HL-60/S4 treated with retinoic acid at 250 ng/mL for 4 days and 3 days (cell line): ENCODE measurements around the gene MSMO1.

Experiments
- in situ Hi-C: fragments of 300-500 bp; cut with MboI; formaldehyde crosslinking; loops from 2 replicates; pipeline ENCODE4 v1.7.0; 2022; ENCODE audit warnings: low sequenced_read_pairs

Gene MSMO1

GRCh38 chr4:165355900-165356300 is 28.4 kb downstream of the MSMO1 start:
- in situ Hi-C loops: no loop called here

- in situ Hi-C loops: no loop called here
These were observed 32.0 kb downstream of the MSMO1 start for GRCh38 chr4:165359506-165359905.

DNA sequence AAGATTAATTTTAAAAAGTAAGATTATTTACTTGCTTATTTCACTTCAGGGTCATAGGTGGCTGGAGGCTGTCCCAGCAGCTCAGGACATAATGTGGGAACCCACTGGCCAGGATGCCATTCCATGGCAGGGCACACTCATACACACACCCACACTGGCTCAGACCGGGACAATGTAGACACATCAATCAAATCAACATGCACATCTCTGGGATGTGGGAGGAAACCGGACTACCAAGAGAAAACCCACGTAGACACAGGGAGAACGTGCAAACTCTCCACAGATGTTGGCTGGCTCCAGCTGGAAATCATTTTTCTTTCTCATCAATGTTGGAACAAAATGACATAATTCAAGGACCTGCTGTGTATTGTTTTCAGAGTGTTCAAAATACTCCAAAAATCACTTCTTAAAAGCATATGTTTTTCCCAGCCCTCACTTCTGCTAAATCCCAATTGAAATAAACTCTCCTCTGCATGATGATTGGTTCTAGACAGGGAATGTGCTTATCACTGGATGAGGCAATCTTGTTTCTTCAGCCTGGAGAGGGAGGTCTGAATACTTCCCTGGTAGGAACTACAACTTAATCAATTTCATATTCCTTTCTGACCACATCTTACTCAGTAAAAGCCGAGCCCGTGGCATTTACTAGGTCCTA is 32.7 kb downstream of the MSMO1 start:
- in situ Hi-C loops: no loop called here

GRCh38 chr4:165360985-165361670 is 33.7 kb downstream of the MSMO1 start:
- in situ Hi-C loops: no loop called here

- in situ Hi-C loops: no loop called here
These were observed 34.3 kb downstream of the MSMO1 start for GRCh38 chr4:165361810-165362209.

- in situ Hi-C loops: no loop called here
These were observed 37.1 kb downstream of the MSMO1 start for GRCh38 chr4:165364452-165365080.

- in situ Hi-C loops: no loop called here
These were observed 39.6 kb downstream of the MSMO1 start for GRCh38 chr4:165367040-165367439.

DNA sequence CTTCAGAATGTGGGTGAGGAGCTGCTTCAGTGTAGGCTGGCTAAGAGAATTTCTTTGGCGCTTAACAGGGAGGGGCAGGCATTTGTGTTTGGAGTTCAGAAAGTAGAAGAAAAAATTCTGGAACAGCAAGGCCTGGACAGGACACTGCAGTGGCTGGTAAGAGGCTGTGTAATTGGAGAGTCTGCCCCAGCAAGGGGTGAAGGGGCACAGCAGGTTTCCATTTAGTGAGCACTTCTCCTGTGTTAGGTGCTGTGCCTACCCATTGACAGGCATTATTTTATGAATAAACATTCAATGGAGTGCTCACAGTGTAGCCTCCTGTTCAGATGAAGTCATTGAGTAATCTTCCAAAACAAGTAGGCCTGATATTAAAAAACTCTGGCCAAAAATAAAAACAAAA is 40.6 kb downstream of the MSMO1 start:
- in situ Hi-C loops: no loop called here

- in situ Hi-C loops: no loop called here
These were observed 41.1 kb downstream of the MSMO1 start for GRCh38 chr4:165368567-165368966.

- in situ Hi-C loops: no loop called here
These were observed 42.1 kb downstream of the MSMO1 start for GRCh38 chr4:165369522-165369921.

DNA sequence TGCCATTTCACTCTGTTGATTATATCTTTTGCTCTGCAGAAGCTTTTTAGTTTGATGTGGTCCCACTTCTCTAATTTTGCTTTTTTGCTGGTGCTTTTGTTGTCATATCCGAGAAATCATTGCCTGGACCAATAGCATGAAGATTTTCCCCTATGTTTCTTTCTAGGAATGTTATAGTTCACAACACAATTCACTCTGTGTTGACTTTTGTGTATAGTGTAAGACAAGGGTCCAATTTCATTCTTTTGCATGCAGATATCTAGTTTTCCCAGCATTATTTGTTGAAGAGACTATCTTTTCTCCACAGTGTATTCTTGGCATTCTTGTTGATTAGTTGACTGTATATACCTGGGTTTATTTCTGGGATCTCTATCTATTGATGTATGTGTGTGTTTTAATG is 43.1 kb downstream of the MSMO1 start:
- in situ Hi-C loops: no loop called here

DNA sequence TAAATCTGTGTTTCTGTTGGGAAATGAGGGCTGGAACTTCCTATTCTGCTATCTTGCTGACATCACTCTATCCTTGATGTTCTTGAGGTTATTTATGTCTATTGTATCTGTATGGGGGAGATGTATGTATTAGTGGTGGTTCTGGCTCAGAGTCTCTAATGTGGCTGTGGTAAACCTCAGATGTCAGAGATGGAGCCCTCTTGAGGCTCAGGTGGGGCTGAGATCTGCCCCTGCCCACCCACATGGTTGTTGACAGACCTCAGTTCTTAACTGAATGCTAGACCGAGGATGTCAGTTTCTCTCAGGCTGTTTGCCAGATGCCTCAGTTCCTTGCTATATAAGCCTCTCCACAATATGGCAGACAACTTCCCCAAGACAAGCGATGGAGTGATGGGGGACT is 48.0 kb downstream of the MSMO1 start:
- in situ Hi-C loops: no loop called here

DNA sequence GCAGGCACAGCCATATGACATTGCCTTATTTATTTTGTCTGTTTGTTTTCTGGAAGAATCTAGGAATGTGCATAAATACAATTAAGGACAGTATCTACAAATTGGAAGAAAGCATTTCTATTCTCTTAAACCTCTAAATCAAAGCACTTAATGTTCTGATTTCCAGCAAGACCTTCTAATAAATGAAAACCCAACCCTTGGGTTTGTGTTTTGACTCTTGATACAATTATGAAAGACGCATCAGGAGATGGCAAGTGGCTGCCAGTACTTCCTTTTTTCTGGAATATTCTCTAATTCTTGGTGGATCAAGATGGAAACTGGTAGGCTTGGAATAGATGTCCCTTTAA is 50.9 kb downstream of the MSMO1 start:
- in situ Hi-C loops: no loop called here

DNA sequence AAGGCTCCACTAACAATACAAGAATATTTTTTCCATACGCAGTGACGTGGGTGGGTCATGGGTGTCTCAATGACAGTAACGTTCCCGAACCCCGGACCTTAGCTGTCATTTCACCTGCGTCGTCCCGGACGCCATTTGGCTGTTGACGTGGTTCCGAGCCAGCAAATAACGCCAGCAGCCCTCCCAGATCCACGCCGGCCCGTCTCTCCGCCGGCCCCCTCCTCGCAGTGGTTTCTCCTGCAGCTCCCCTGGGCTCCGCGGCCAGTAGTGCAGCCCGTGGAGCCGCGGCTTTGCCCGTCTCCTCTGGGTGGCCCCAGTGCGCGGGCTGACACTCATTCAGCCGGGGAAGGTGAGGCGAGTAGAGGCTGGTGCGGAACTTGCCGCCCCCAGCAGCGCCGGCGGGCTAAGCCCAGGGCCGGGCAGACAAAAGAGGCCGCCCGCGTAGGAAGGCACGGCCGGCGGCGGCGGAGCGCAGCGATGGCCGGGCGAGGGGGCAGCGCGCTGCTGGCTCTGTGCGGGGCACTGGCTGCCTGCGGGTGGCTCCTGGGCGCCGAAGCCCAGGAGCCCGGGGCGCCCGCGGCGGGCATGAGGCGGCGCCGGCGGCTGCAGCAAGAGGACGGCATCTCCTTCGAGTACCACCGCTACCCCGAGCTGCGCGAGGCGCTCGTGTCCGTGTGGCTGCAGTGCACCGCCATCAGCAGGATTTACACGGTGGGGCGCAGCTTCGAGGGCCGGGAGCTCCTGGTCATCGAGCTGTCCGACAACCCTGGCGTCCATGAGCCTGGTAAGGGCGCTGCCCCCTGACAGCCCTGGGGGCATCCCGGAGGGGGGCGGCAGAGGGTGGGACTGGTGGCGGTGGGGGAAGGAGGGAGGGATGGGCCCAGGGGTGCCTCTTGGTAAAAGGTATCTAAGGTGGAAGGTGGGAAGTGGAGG is 51.5 kb downstream of the MSMO1 start, which contains the start of gene CPE:
CPE (plus strand) TSS at position 264 of the 933 bp plus-strand sequence; CDS start at position 478, 214 bp downstream.
- in situ Hi-C loops: no loop called here

GRCh38 chr4:165379678-165380064 is 52.2 kb downstream of the MSMO1 start:
- in situ Hi-C loops: no loop called here

GRCh38 chr4:165380805-165381204 is 53.3 kb downstream of the MSMO1 start:
- in situ Hi-C loops: no loop called here

- in situ Hi-C loops: no loop called here
These were observed 54.4 kb downstream of the MSMO1 start for GRCh38 chr4:165381821-165382373.

DNA sequence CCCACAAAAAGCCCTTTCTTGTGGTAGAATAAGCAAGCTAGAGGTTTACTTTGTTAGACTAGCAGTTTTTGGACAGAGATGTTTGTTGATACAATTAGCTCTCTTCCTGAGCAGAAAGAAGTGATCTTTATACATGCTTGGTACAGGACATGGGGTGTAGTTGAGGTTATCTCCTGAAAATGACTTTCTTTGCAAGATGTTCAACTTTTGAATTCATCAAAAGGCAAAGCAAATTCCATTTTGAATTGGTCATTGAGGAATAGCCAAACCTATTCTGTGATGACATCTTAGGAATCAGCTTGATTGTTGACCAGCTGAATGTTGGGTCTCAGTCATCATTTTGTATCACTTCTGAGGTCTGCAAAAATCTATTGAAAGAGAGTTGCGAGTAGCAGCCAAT is 55.2 kb downstream of the MSMO1 start:
- in situ Hi-C loops: no loop called here

DNA sequence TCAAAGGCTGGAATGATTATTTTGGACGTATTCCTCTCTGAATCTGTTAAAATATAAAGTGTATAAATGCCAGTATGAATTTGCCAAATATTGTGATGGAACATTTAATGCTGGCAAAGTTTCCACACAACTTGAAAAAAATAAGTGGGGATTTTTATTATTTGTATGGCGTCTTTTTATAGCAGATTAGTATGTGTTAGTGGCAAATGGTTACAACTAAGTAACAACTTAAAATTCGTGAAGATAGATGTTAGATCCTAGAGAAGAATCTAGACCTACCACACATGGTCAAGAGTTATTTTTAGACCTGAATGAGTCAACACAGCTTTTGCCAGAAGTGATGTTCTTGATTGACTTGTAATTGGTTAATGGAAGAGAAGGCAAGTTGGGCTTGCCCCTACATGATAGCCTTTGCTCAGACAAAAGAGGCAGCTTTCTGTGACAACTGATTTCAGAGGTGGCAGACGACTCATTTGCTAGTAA is 56.2 kb downstream of the MSMO1 start:
- in situ Hi-C loops: no loop called here

- in situ Hi-C loops: no loop called here
These were observed 56.7 kb downstream of the MSMO1 start for GRCh38 chr4:165384186-165384585.

DNA sequence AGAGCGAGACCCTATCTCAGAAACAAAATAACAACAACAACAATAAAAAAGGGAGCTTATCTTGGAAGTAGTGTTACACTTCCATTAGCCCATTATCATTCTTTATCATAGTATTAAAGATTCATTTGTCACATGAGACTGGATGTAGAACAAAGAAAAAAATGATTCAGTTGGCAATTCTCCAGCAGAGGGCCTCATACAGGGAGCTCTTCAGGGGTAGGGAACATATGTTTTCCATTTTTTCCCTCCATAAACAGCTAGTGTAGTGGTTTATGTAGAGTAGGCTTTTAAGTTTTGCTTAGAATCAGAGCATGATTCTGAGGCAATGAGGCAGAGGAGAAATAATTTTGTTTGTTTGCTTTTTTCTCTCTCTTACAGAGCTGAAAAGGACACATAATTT is 57.1 kb downstream of the MSMO1 start:
- in situ Hi-C loops: no loop called here
